ENCODE measurements around the gene OR52E4. TPM values are rescaled to one million over a fixed set of nuclear protein-coding genes. Genes with fewer than 3 reads are reported as not detected.

Gene OR52E4
- polyA plus RNA-seq, 1 donor (not counting 4 experiments of a cell fraction or from before 2014, with no cell fraction given), result not detected

DNA sequence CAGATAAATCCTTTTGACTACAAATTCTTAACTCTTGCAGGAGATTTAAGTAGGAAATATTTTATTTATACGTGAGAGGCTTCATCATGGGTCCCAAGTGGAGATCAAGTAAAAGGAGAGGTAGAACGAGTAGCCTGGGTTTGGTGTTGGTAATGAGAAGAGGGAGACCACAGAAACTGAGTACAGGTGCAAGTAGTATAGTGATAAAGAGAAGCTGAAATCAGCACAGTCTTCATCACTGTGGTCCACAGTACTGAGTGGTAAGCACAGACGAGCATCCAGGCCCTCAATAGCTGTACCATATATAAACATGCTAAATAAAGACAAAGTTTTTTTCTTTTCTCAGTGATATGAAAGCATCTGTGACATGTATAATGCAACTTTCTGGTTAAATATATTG, 6.7 kb downstream of the OR52E4 start:
- Histone ChIP-seq H3K36me3 (ENCODE audit: control insufficient read depth in 2 of 2, extremely low read depth in 1 of 2, insufficient read depth in 2 of 2, low read length in 2 of 2) (no peaks in the 10 kb centered on the region), H3K27me3 (ENCODE audit: control insufficient read depth, extremely low read depth, insufficient read depth, low read length) (no peaks in the 10 kb centered on the region), H3K4me2 (ENCODE audit: control insufficient read depth, extremely low read depth, insufficient read depth, low read depth, low read length) (no peak overlapping the region), H3K4me3 (ENCODE audit: control insufficient read depth in 2 of 3, extremely low read depth in 1 of 3, insufficient read depth in 2 of 3, low read depth in 1 of 3, low read length in 3 of 3) (no peak overlapping the region), H3K27ac (ENCODE audit: control insufficient read depth, insufficient read depth, low read length) (no peak overlapping the region), H3K9me1 (ENCODE audit: control insufficient read depth, extremely low read depth, insufficient read depth, low read length) (no peaks in the 10 kb centered on the region), H3K79me2 (ENCODE audit: control insufficient read depth, insufficient read depth, low read length) (no peaks in the 10 kb centered on the region), H4K20me1 (ENCODE audit: control insufficient read depth, extremely low read depth, insufficient read depth, low read length) (no peaks in the 10 kb centered on the region), H3K9me3 (ENCODE audit: control insufficient read depth, low read depth, low read length) (no peaks in the 10 kb centered on the region), H2AFZ (ENCODE audit: control insufficient read depth, low read length) (no peak overlapping the region), H3K9ac (ENCODE audit: control insufficient read depth, extremely low read depth, insufficient read depth, low read length) (no peak overlapping the region), H3K4me1 (ENCODE audit: control insufficient read depth, extremely low read depth, insufficient read depth, low read length) (no peaks in the 10 kb centered on the region)
- DNase-seq (ENCODE audit: low read depth, low spot score), result no peak
- FAIRE-seq, result no peak
- dilution Hi-C loops (cut with MboI; ENCODE audit: extremely low pct_ligation_motif_present, low sequenced_read_pairs), result no loop called here
- TF ChIP-seq, protein P1, sequence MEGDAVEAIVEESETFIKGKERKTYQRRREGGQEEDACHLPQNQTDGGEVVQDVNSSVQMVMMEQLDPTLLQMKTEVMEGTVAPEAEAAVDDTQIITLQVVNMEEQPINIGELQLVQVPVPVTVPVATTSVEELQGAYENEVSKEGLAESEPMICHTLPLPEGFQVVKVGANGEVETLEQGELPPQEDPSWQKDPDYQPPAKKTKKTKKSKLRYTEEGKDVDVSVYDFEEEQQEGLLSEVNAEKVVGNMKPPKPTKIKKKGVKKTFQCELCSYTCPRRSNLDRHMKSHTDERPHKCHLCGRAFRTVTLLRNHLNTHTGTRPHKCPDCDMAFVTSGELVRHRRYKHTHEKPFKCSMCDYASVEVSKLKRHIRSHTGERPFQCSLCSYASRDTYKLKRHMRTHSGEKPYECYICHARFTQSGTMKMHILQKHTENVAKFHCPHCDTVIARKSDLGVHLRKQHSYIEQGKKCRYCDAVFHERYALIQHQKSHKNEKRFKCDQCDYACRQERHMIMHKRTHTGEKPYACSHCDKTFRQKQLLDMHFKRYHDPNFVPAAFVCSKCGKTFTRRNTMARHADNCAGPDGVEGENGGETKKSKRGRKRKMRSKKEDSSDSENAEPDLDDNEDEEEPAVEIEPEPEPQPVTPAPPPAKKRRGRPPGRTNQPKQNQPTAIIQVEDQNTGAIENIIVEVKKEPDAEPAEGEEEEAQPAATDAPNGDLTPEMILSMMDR (optimal IDR thresholded peaks at IDR 0.05 in 1 of 3, IDR thresholded peaks at IDR 0.05 in 1 of 3, conservative IDR thresholded peaks at IDR 0.05 in 1 of 3; ENCODE audit: extremely low read depth in 1 of 3, insufficient read depth in 2 of 3, low read length in 3 of 3), result no peak
- TF ChIP-seq EZH2 (IDR thresholded peaks at IDR 0.05; ENCODE audit: low read length), result no peak

DNA sequence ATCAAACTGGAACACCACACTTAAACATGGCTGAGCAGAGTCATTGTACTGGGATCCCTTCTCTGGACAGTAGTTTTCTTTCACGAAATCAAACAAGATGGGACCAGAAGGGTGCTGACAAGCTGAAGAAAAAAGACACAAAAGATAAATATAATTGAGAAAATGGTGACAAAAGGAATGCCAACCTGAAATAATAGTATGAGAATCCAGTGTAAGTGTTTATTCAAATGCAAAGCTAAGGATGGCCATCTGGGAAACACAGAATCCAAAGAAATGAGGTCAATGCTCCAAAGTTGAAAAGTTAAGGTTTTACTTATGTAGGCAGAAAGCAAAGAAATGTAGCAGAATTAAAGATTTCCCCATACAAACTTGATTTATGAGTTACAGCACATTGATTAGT, 7.2 kb downstream of the OR52E4 start:
- FAIRE-seq, result no peak
- H3K9me1 ChIP-seq (ENCODE audit: control insufficient read depth, extremely low read depth, insufficient read depth, low read length), result no peaks in the 10 kb centered on the region
- H2AFZ ChIP-seq (ENCODE audit: control insufficient read depth, low read length), result no peak overlapping the region
- DNase-seq (ENCODE audit: low read depth, low spot score), result no peak
- no peak overlapping the region for H3K9ac ChIP-seq (ENCODE audit: control insufficient read depth, extremely low read depth, insufficient read depth, low read length)
- no peaks in the 10 kb centered on the region for H4K20me1 ChIP-seq (ENCODE audit: control insufficient read depth, extremely low read depth, insufficient read depth, low read length)
- H3K4me2 ChIP-seq (ENCODE audit: control insufficient read depth, extremely low read depth, insufficient read depth, low read depth, low read length), result no peak overlapping the region
- H3K27ac ChIP-seq (ENCODE audit: control insufficient read depth, insufficient read depth, low read length), result no peak overlapping the region
- TF ChIP-seq, protein P1 (optimal IDR thresholded peaks at IDR 0.05 in 1 of 3, IDR thresholded peaks at IDR 0.05 in 1 of 3, conservative IDR thresholded peaks at IDR 0.05 in 1 of 3; ENCODE audit: extremely low read depth in 1 of 3, insufficient read depth in 2 of 3, low read length in 3 of 3), result no peak
- no peak for TF ChIP-seq EZH2 (IDR thresholded peaks at IDR 0.05; ENCODE audit: low read length)
- H3K27me3 ChIP-seq (ENCODE audit: control insufficient read depth, extremely low read depth, insufficient read depth, low read length), result no peaks in the 10 kb centered on the region
- H3K36me3 ChIP-seq (ENCODE audit: control insufficient read depth in 2 of 2, extremely low read depth in 1 of 2, insufficient read depth in 2 of 2, low read length in 2 of 2), result no peaks in the 10 kb centered on the region
- no peaks in the 10 kb centered on the region for H3K79me2 ChIP-seq (ENCODE audit: control insufficient read depth, insufficient read depth, low read length)
- no peak overlapping the region for H3K4me3 ChIP-seq (ENCODE audit: control insufficient read depth in 2 of 3, extremely low read depth in 1 of 3, insufficient read depth in 2 of 3, low read depth in 1 of 3, low read length in 3 of 3)
- dilution Hi-C loops (cut with MboI; ENCODE audit: extremely low pct_ligation_motif_present, low sequenced_read_pairs), result no loop called here
- H3K9me3 ChIP-seq (ENCODE audit: control insufficient read depth, low read depth, low read length), result no peaks in the 10 kb centered on the region
- no peaks in the 10 kb centered on the region for H3K4me1 ChIP-seq (ENCODE audit: control insufficient read depth, extremely low read depth, insufficient read depth, low read length)

All from keratinocyte (primary cell).